SK-N-SH treated with all-trans-retinoic acid at 6 μM for 48 hours (cell line): ENCODE results near the gene CPD.
A peak's percentile ranks its signal among the peaks of the same experiment; 100 is the strongest.

Source experiments
- ATAC-seq: fragments of 200-7000 bp; cut with Tn5 transposase; 3 replicates; pipeline ENCODE4 v1.9.1; 2020; ENCODE audit warnings: mild to moderate bottlenecking, moderate library complexity
- ARNTL ChIP-seq: fragments of 450-650 bp; formaldehyde crosslinking; IDR thresholded peaks from 2 replicates; pipeline ENCODE4 v1.5.0; 2020; ENCODE audit warnings: low read depth, mild to moderate bottlenecking, moderate library complexity, borderline replicate concordance
- BACH2 ChIP-seq: fragments of 250-450 bp; sonication (Bioruptor Pico); IDR thresholded peaks from 2 replicates; pipeline ENCODE4 v1.9.0; 2021; ENCODE audit warnings: mild to moderate bottlenecking, borderline replicate concordance
- CSDC2 ChIP-seq: fragments of 250-450 bp; sonication (Bioruptor Pico); IDR thresholded peaks from 2 replicates; pipeline ENCODE4 v1.5.0; 2020; ENCODE audit warnings: mild to moderate bottlenecking, moderate library complexity
- ESRRG ChIP-seq: fragments of 250-450 bp; sonication (Bioruptor Pico); IDR thresholded peaks from 2 replicates; pipeline ENCODE4 v1.6.1; 2021; ENCODE audit warnings: mild to moderate bottlenecking
- GLIS3 ChIP-seq: fragments of 250-450 bp; sonication (Bioruptor Pico); IDR thresholded peaks from 2 replicates; pipeline ENCODE4 v1.5.0; 2020; ENCODE audit warnings: mild to moderate bottlenecking, moderate library complexity
- ISL1 ChIP-seq: fragments of 250-450 bp; sonication (Bioruptor Pico); IDR thresholded peaks from 2 replicates; pipeline ENCODE4 v2.1.2; 2022; ENCODE audit warnings: mild to moderate bottlenecking, moderate library complexity
- OSR1 ChIP-seq: fragments of 250-450 bp; sonication (Bioruptor Pico); IDR thresholded peaks from 2 replicates; pipeline ENCODE4 v1.8.0; 2022; ENCODE audit warnings: moderate library complexity, mild to moderate bottlenecking, inconsistent platforms
- PPARA ChIP-seq: fragments of 250-450 bp; sonication (Bioruptor Pico); IDR thresholded peaks from 2 replicates; pipeline ENCODE4 v1.5.0; 2020; ENCODE audit warnings: mild to moderate bottlenecking, borderline replicate concordance
- RARB ChIP-seq: fragments of 250-450 bp; sonication (Bioruptor Pico); IDR thresholded peaks from 2 replicates; pipeline ENCODE4 v1.8.0; 2021; ENCODE audit warnings: mild to moderate bottlenecking, moderate library complexity
- SNAI2 ChIP-seq: fragments of 250-450 bp; sonication (Bioruptor Pico); IDR thresholded peaks from 2 replicates; pipeline ENCODE4 v1.5.0; 2020; ENCODE audit warnings: mild to moderate bottlenecking, moderate library complexity
- TCF4 ChIP-seq: fragments of 250-450 bp; sonication (Bioruptor Pico); IDR thresholded peaks from 2 replicates; pipeline ENCODE4 v1.8.0; 2021; ENCODE audit warnings: mild to moderate bottlenecking, moderate library complexity, borderline replicate concordance
- TOX ChIP-seq: fragments of 250-450 bp; sonication (Bioruptor Pico); IDR thresholded peaks from 2 replicates; pipeline ENCODE4 v1.8.0; 2021; ENCODE audit warnings: mild to moderate bottlenecking, moderate library complexity, borderline replicate concordance
- ZC3H10 ChIP-seq: fragments of 250-450 bp; sonication (Bioruptor Pico); IDR thresholded peaks from 2 replicates; pipeline ENCODE4 v1.5.1; 2021; ENCODE audit warnings: mild to moderate bottlenecking, moderate library complexity
- ZFP3 ChIP-seq: fragments of 250-450 bp; sonication (Bioruptor Pico); IDR thresholded peaks from 2 replicates; pipeline ENCODE4 v1.5.0; 2020; ENCODE audit warnings: mild to moderate bottlenecking, moderate library complexity
- ZFP30 ChIP-seq: fragments of 450-650 bp; formaldehyde crosslinking; IDR thresholded peaks from 2 replicates; pipeline ENCODE4 v1.5.0; 2022; ENCODE audit warnings: mild to moderate bottlenecking, moderate library complexity
- ZNF565 ChIP-seq: fragments of 450-650 bp; formaldehyde crosslinking; conservative IDR thresholded peaks from 2 replicates; pipeline ENCODE4 v1.5.0; 2020; ENCODE audit warnings: low read depth, mild to moderate bottlenecking, moderate library complexity
- ZNF70 ChIP-seq: fragments of 450-650 bp; formaldehyde crosslinking; IDR thresholded peaks from 2 replicates; pipeline ENCODE4 v1.5.0; 2020; ENCODE audit warnings: mild to moderate bottlenecking, moderate library complexity
- ZNF8 ChIP-seq: fragments of 450-650 bp; formaldehyde crosslinking; IDR thresholded peaks from 2 replicates; pipeline ENCODE4 v1.5.0; 2020; ENCODE audit warnings: mild to moderate bottlenecking, moderate library complexity
- TF ChIP-seq, protein P1 (sequence below): fragments of 250-450 bp; sonication (Bioruptor Pico); IDR thresholded peaks from 2 replicates; pipeline ENCODE4 v1.5.1; 2021; ENCODE audit warnings: mild to moderate bottlenecking, moderate library complexity
- TF ChIP-seq, protein P2 (sequence below): fragments of 250-450 bp; sonication (Bioruptor Pico); IDR thresholded peaks from 2 replicates; pipeline ENCODE4 v1.5.0; 2020; ENCODE audit warnings: mild to moderate bottlenecking, moderate library complexity
- TF ChIP-seq, protein P3 (sequence below): fragments of 250-450 bp; sonication (Bioruptor Pico); IDR thresholded peaks from 2 replicates; pipeline ENCODE4 v1.8.0; 2020; ENCODE audit warnings: mild to moderate bottlenecking, moderate library complexity, borderline replicate concordance

The CPD gene

DNA sequence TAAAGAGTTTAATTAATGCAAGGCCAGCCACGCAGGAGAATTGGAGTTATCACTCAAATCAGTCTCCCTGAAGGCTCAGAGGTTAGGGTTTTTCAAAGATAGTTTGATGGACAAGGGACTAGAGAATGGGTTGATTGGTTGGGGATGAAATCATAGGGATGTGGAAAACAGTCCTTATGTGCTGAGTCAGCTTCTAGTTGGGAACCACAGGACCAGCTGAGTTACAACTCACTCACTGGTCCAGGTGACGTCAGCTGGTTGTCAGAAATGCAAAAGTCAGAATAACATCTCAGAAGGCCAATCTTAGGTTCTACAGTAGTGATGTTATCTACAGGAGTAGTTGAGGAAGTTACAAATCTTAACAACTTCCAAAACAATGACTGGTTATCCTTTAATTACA lies 47.6 kb downstream of the CPD start (continued):
- TF ChIP-seq, protein P1, sequence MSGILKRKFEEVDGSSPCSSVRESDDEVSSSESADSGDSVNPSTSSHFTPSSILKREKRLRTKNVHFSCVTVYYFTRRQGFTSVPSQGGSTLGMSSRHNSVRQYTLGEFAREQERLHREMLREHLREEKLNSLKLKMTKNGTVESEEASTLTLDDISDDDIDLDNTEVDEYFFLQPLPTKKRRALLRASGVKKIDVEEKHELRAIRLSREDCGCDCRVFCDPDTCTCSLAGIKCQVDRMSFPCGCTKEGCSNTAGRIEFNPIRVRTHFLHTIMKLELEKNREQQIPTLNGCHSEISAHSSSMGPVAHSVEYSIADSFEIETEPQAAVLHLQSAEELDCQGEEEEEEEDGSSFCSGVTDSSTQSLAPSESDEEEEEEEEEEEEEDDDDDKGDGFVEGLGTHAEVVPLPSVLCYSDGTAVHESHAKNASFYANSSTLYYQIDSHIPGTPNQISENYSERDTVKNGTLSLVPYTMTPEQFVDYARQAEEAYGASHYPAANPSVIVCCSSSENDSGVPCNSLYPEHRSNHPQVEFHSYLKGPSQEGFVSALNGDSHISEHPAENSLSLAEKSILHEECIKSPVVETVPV (CRISPR knock-in tag) = no peak
- TF ChIP-seq, protein P2, sequence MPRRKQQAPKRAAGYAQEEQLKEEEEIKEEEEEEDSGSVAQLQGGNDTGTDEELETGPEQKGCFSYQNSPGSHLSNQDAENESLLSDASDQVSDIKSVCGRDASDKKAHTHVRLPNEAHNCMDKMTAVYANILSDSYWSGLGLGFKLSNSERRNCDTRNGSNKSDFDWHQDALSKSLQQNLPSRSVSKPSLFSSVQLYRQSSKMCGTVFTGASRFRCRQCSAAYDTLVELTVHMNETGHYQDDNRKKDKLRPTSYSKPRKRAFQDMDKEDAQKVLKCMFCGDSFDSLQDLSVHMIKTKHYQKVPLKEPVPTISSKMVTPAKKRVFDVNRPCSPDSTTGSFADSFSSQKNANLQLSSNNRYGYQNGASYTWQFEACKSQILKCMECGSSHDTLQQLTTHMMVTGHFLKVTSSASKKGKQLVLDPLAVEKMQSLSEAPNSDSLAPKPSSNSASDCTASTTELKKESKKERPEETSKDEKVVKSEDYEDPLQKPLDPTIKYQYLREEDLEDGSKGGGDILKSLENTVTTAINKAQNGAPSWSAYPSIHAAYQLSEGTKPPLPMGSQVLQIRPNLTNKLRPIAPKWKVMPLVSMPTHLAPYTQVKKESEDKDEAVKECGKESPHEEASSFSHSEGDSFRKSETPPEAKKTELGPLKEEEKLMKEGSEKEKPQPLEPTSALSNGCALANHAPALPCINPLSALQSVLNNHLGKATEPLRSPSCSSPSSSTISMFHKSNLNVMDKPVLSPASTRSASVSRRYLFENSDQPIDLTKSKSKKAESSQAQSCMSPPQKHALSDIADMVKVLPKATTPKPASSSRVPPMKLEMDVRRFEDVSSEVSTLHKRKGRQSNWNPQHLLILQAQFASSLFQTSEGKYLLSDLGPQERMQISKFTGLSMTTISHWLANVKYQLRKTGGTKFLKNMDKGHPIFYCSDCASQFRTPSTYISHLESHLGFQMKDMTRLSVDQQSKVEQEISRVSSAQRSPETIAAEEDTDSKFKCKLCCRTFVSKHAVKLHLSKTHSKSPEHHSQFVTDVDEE (CRISPR knock-in tag) = no peak
- TF ChIP-seq SNAI2 (CRISPR knock-in tag) (no peak), ISL1 (CRISPR knock-in tag) (no peak), RARB (CRISPR knock-in tag) (no peak)

DNA sequence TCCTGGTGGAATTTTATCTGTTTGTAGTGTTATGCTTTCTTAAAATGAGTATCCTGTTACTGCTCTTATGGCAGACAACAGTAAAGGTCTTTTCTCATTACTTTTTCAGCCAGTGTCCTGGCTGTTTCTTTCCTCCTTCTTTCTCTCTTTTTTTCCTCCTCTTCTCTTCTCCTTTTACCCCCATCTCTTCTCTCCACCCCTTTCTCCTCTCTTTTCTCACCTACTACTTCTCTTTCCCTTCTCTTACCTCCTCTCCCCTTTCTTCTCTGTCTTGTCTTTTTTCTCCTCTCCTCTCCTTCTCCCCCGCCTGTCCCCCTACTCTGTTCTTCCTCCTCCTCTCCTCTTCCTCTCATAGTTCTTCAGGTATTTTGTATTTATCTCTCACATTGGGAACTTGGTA lies 48.9 kb downstream of the CPD start:
- ATAC-seq = no peak
- TF ChIP-seq, protein P2 (CRISPR knock-in tag) = no peak
- TF ChIP-seq RARB (CRISPR knock-in tag) (no peak), PPARA (no peak), TOX (CRISPR knock-in tag) (no peak), GLIS3 (CRISPR knock-in tag) (no peak), ZC3H10 (CRISPR knock-in tag) (no peak), CSDC2 (CRISPR knock-in tag) (no peak), ZNF8 (CRISPR knock-in tag) (no peak), ESRRG (CRISPR knock-in tag) (no peak), ZNF70 (CRISPR knock-in tag) (no peak), ZFP3 (CRISPR knock-in tag) (no peak), ARNTL (no peak), ZFP30 (CRISPR knock-in tag) (no peak), ISL1 (CRISPR knock-in tag) (no peak), OSR1 (CRISPR knock-in tag) (no peak), TCF4 (CRISPR knock-in tag) (no peak)
- TF ChIP-seq, protein P1 (CRISPR knock-in tag) = no peak
- TF ChIP-seq, protein P3, sequence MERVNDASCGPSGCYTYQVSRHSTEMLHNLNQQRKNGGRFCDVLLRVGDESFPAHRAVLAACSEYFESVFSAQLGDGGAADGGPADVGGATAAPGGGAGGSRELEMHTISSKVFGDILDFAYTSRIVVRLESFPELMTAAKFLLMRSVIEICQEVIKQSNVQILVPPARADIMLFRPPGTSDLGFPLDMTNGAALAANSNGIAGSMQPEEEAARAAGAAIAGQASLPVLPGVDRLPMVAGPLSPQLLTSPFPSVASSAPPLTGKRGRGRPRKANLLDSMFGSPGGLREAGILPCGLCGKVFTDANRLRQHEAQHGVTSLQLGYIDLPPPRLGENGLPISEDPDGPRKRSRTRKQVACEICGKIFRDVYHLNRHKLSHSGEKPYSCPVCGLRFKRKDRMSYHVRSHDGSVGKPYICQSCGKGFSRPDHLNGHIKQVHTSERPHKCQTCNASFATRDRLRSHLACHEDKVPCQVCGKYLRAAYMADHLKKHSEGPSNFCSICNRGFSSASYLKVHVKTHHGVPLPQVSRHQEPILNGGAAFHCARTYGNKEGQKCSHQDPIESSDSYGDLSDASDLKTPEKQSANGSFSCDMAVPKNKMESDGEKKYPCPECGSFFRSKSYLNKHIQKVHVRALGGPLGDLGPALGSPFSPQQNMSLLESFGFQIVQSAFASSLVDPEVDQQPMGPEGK (CRISPR knock-in tag) = no peak
- TF ChIP-seq, all 23 proteins: peak for 0

DNA sequence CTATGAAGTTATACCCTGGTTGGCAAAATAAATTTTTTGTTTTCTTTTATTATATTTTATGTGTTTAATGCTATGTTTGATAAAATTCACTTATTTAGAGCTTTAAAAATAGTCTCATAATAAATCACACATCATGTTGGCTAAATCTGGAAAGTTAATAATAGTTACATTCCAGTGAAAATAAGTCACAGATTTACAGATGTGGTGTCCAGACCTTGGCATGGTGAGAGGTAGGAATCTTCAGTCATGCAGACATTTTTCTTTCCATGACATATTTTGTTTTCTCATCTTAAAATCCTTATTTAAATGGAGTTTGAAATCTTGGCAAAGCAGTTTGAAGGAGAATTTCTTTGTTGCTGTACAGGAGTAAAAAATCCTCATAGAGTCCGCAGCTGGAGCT lies 50.4 kb downstream of the CPD start:
- ATAC-seq = peak; percentile 65
- TF ChIP-seq ZNF565 = no peak
- TF ChIP-seq ZNF70 (CRISPR knock-in tag) = no peak
- no peak for TF ChIP-seq CSDC2 (CRISPR knock-in tag)
- TF ChIP-seq ESRRG (CRISPR knock-in tag) = no peak
- TF ChIP-seq, protein P1 (CRISPR knock-in tag) = no peak
- TF ChIP-seq ZFP30 (CRISPR knock-in tag) = no peak
- TF ChIP-seq RARB (CRISPR knock-in tag) = no peak
- no peak for TF ChIP-seq TOX (CRISPR knock-in tag)
- TF ChIP-seq ZFP3 (CRISPR knock-in tag) = no peak
- no peak for TF ChIP-seq OSR1 (CRISPR knock-in tag)
- TF ChIP-seq ZNF8 (CRISPR knock-in tag) = no peak
- TF ChIP-seq BACH2 (CRISPR knock-in tag) = no peak
- TF ChIP-seq, protein P3 (CRISPR knock-in tag) = no peak
- TF ChIP-seq ZC3H10 (CRISPR knock-in tag) = no peak
